GM12873 (cell line): ENCODE results near the gene ERCC6L.

Source experiments
- CTCF ChIP-seq: IDR thresholded peaks from 2 replicates; pipeline ENCODE4 v1.5.1; 2012; ENCODE audit warnings: low read depth, mild to moderate bottlenecking, moderate library complexity, low read length, control low read depth; ENCODE audit not compliant: insufficient read depth; ENCODE audit errors: missing control alignments

ERCC6L gene

DNA sequence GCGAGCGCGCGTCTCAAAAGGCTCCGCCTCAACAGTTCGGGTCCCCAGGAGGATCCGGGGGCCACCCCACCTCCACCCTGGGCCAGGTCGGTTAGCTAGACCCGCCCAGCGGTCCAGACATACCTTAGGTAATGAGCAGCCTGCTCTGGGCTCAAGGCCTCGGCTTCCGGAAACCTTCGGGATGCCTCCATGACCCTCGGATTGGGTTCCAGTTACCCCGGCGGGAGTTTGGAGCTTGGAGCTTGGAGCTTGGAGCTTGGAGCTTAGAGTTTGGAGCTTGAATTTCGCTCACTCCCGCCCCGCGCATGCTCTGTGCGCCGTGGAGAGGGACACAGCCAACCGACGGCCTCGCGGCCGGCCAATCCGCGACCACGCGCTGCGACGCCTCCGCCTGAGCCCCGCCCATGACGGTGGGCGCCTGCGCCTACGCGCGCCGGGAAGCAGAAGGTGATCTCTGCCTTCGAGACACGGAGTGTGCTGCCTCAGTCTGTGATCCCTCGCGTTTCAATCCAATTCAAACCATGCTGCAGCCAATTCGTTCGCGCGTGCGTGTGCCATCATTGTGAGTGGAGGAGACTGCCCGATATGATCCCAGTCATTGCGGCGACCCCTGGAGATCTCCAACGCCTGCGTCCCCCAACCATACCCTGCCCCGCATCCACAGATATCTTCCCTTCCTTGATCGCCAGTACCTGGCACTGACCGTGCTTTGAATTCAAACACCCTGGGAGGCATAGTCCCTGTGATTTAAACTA lies at the start of gene ERCC6L:
Gene ERCC6L, minus strand, starts transcription at position 307 of the 755 bp plus-strand sequence. Its CDS starts 116 bp downstream, at position 191.
- TF ChIP-seq CTCF: no peak

GRCh38 chrX:72282302-72282701 lies 43.5 kb upstream of the ERCC6L start:
- no peak for TF ChIP-seq CTCF

DNA sequence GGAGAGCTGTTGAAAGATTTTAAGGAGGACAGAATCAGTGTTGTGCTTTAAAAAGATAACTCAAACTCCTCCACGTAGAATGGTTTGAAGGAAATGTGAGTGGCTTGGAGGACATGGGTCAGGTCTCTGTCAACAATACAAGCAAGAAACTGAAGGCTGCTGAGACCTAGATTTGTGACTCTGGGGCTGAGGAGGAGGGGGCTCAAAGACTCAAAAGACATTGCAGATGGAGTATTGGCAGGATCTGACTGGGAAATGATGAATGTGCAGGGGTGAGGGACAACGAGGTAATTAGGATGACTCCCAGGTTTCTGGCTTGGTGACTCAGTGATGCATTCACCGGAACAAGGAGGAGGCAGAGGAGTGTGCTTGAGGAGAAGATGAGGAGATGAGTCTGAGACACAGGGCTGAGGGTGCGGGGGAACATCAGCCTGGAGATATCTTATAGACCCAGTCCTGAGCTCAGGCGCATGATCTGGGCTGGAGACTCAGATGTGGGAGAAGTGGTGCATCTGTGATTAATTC lies 41.6 kb upstream of the ERCC6L start:
- no peak for TF ChIP-seq CTCF

- TF ChIP-seq CTCF: no peak
These were observed 37.7 kb upstream of the ERCC6L start for GRCh38 chrX:72276478-72276953.

DNA sequence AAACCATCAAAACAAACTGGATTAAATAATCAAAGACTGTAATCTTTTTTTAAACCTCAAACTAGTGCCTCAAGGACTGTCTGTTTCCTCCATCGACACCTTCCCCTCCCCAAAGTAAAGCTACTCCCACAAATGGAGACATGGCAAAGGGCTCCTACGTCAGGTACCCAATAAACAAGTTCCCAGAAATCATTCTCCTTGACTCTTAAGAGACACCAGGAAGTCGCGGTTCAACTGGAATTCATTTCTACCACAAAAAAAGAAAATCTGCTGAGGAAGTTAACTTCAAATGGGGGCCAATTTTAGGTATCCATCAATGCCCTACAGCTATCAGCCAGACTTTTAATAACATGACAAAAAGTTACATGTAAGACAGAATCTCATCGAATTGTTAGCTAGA lies 35.7 kb upstream of the ERCC6L start:
- no peak for TF ChIP-seq CTCF

- TF ChIP-seq CTCF: no peak
These were observed 34.9 kb upstream of the ERCC6L start for GRCh38 chrX:72273718-72274117.

- TF ChIP-seq CTCF: no peak
These were observed 34.0 kb upstream of the ERCC6L start for GRCh38 chrX:72272868-72273267.
